GM12872 (cell line): Measurements from ENCODE around the gene MACROH2A1.

Experiments used
- CTCF ChIP-seq: IDR thresholded peaks from 3 replicates; pipeline ENCODE4 v1.5.1; 2011; ENCODE audit warnings: low read depth, mild to moderate bottlenecking, low read length, moderate library complexity; ENCODE audit not compliant: insufficient read depth

Gene MACROH2A1

GRCh38 chr5:135337064-135337463 is 62.0 kb downstream of the MACROH2A1 start:
- TF ChIP-seq CTCF, result no peak

- no peak for TF ChIP-seq CTCF
Observed at GRCh38 chr5:135335031-135335828, 63.8 kb downstream of the MACROH2A1 start.

- no peak for TF ChIP-seq CTCF
Observed at GRCh38 chr5:135333732-135334515, 65.1 kb downstream of the MACROH2A1 start.

- peak; percentile 63 for TF ChIP-seq CTCF
Observed at GRCh38 chr5:135332519-135333150, 66.4 kb downstream of the MACROH2A1 start.

- TF ChIP-seq CTCF, result no peak
Observed at GRCh38 chr5:135331612-135332011, 67.4 kb downstream of the MACROH2A1 start.

GRCh38 chr5:135330798-135331096 is 68.3 kb downstream of the MACROH2A1 start:
- no peak for TF ChIP-seq CTCF
